Panc1 (cell line): ENCODE data around the gene REX1BD. TPM values are rescaled to one million over a fixed set of nuclear protein-coding genes. Genes with fewer than 3 reads are reported as not detected.

ENCODE experiments used
- ATAC-seq: fragments of 200-7000 bp; cut with Tn5 transposase; 2 replicates; pipeline ENCODE4 v1.9.1; 2020; ENCODE audit warnings: mild to moderate bottlenecking, moderate library complexity
- BruUV-seq: library from RNA; stranded (reverse); fragments of 400-500 nt; replicated peaks from 2 replicates; lab custom pipeline; 2021; lab: Mats Ljungman, UMichigan
- CTCF ChIA-PET: fragments of 300-600 bp; sonication (Branson Sonifier 250); formaldehyde crosslinking; loops from one replicate; lab custom pipeline; 2022; ENCODE audit warnings: antibody characterized with exemption; lab: Charles Lee
- POLR2A ChIA-PET: fragments of 300-600 bp; sonication (Branson Sonifier 250); formaldehyde crosslinking; loops from one replicate; lab custom pipeline; 2022; ENCODE audit warnings: antibody characterized with exemption; lab: Charles Lee
- DNase-seq: peaks from one replicate; pipeline ENCODE4 v3.0.0-alpha.2; 2010; ENCODE audit warnings: low read depth, low spot score
- H3K27ac ChIP-seq: 2 replicates; pipeline ENCODE4 v1.5.1; 2011; ENCODE audit warnings: mild to moderate bottlenecking, low read length, inconsistent platforms
- H3K27me3 ChIP-seq: fragments of 200-500 bp; sonication (Bioruptor generic); 2 replicates; pipeline ENCODE4 v1.6.0; 2014; ENCODE audit warnings: low read length, inconsistent platforms; ENCODE audit not compliant: control insufficient read depth, insufficient read depth
- H3K36me3 ChIP-seq: fragments of 200-500 bp; sonication (Bioruptor generic); 2 replicates; pipeline ENCODE4 v1.5.1; 2014; ENCODE audit warnings: inconsistent platforms, mild to moderate bottlenecking, low read length, moderate library complexity; ENCODE audit not compliant: control insufficient read depth, insufficient read depth
- H3K4me1 ChIP-seq: 2 replicates; pipeline ENCODE4 v1.5.1; 2011; ENCODE audit warnings: inconsistent platforms, mild to moderate bottlenecking, low read length, moderate library complexity; ENCODE audit not compliant: control insufficient read depth, insufficient read depth
- H3K4me3 ChIP-seq, 2 experiments: 2 replicates each; pipeline ENCODE4 v1.5.1; 2011 to 2012; ENCODE audit warnings: low read depth in 2 of 2, low read length in 2 of 2, mild to moderate bottlenecking in 2 of 2, inconsistent platforms in 1 of 2, moderate library complexity in 1 of 2
- H3K9me3 ChIP-seq: fragments of 200-500 bp; sonication (Bioruptor generic); 2 replicates; pipeline ENCODE4 v1.5.1; 2014; ENCODE audit warnings: low read depth, mild to moderate bottlenecking, inconsistent platforms, low read length, moderate library complexity; ENCODE audit not compliant: control insufficient read depth, insufficient read depth
- POLR2AphosphoS5 ChIP-seq: IDR thresholded peaks from 2 replicates; pipeline ENCODE4 v1.6.1; 2012; ENCODE audit warnings: mild to moderate bottlenecking, low read depth, low read length, moderate library complexity
- SIN3A ChIP-seq: IDR thresholded peaks from 2 replicates; pipeline ENCODE4 v1.6.1; 2012; ENCODE audit warnings: low read depth, mild to moderate bottlenecking, low read length, moderate library complexity, borderline replicate concordance; ENCODE audit not compliant: insufficient read depth
- TCF7L2 ChIP-seq: IDR thresholded peaks from 2 replicates; pipeline ENCODE4 v1.6.1; 2011; ENCODE audit warnings: mild to moderate bottlenecking, low read depth, low read length, inconsistent platforms
- in situ Hi-C: cut with HindIII; loops from 2 replicates; pipeline ENCODE4 v1.10.0; 2016; ENCODE audit warnings: low sequenced_read_pairs, low pct_unique_long_range_greater_than_20kb
- intact Hi-C: fragments of 100-400 bp; cut with micrococcal nuclease; formaldehyde crosslinking; loops from one replicate; pipeline ENCODE4 v1.10.0; 2022; ENCODE audit not compliant: unreplicated experiment
- total RNA-seq: library from RNA; stranded (reverse); gene quantifications from one replicate; pipeline ENCODE4 v1.2.1, GENCODE V29; 2021; ENCODE audit not compliant: unreplicated experiment
- TF ChIP-seq, protein P1 (sequence below): fragments of 450-650 bp; IDR thresholded peaks from 2 replicates; pipeline ENCODE4 v1.5.1; 2017; ENCODE audit warnings: mild to moderate bottlenecking
- TF ChIP-seq, protein P2 (sequence below), 2 experiments: IDR thresholded peaks; 2 replicates each; pipeline ENCODE4 v1.6.1; 2011 to 2012; ENCODE audit warnings: low read depth in 2 of 2, control low read depth in 1 of 2, low read length in 1 of 2, mild to moderate bottlenecking in 1 of 2, moderate library complexity in 1 of 2; ENCODE audit not compliant: insufficient read depth in 1 of 2

Gene REX1BD
- total RNA-seq, 1 experiment from 2014 or later = 32.0 TPM

GRCh38 chr19:18541258-18541991, 47.2 kb upstream of the REX1BD start:
- ATAC-seq = no peak
- CTCF ChIA-PET = no interaction called here
- Histone ChIP-seq H3K4me1 (peaks cover 11% of the 10 kb centered on the region; the same call in 1 of the 2 replicates), H3K36me3 (peaks cover 2% of the 10 kb centered on the region), H3K4me3 (no peak overlapping the region), H3K27me3 (no peaks in the 10 kb centered on the region), H3K27ac (no peak overlapping the region; the same call in 1 of the 2 replicates), H3K9me3 (no peaks in the 10 kb centered on the region)
- TF ChIP-seq, protein P1, sequence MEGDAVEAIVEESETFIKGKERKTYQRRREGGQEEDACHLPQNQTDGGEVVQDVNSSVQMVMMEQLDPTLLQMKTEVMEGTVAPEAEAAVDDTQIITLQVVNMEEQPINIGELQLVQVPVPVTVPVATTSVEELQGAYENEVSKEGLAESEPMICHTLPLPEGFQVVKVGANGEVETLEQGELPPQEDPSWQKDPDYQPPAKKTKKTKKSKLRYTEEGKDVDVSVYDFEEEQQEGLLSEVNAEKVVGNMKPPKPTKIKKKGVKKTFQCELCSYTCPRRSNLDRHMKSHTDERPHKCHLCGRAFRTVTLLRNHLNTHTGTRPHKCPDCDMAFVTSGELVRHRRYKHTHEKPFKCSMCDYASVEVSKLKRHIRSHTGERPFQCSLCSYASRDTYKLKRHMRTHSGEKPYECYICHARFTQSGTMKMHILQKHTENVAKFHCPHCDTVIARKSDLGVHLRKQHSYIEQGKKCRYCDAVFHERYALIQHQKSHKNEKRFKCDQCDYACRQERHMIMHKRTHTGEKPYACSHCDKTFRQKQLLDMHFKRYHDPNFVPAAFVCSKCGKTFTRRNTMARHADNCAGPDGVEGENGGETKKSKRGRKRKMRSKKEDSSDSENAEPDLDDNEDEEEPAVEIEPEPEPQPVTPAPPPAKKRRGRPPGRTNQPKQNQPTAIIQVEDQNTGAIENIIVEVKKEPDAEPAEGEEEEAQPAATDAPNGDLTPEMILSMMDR = no peak
- TF ChIP-seq POLR2AphosphoS5 (no peak), SIN3A (no peak), TCF7L2 (no peak)
- TF ChIP-seq, protein P2, sequence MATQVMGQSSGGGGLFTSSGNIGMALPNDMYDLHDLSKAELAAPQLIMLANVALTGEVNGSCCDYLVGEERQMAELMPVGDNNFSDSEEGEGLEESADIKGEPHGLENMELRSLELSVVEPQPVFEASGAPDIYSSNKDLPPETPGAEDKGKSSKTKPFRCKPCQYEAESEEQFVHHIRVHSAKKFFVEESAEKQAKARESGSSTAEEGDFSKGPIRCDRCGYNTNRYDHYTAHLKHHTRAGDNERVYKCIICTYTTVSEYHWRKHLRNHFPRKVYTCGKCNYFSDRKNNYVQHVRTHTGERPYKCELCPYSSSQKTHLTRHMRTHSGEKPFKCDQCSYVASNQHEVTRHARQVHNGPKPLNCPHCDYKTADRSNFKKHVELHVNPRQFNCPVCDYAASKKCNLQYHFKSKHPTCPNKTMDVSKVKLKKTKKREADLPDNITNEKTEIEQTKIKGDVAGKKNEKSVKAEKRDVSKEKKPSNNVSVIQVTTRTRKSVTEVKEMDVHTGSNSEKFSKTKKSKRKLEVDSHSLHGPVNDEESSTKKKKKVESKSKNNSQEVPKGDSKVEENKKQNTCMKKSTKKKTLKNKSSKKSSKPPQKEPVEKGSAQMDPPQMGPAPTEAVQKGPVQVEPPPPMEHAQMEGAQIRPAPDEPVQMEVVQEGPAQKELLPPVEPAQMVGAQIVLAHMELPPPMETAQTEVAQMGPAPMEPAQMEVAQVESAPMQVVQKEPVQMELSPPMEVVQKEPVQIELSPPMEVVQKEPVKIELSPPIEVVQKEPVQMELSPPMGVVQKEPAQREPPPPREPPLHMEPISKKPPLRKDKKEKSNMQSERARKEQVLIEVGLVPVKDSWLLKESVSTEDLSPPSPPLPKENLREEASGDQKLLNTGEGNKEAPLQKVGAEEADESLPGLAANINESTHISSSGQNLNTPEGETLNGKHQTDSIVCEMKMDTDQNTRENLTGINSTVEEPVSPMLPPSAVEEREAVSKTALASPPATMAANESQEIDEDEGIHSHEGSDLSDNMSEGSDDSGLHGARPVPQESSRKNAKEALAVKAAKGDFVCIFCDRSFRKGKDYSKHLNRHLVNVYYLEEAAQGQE (IDR thresholded peaks at IDR 0.05; ENCODE audit: insufficient read depth in 1 of 2, low read depth in 2 of 2, low read length in 1 of 2) = no peak
- BruUV-seq = no TSS peak
- intact Hi-C loops (no loop called here), in situ Hi-C loops (no loop called here)
- DNase-seq = no peak
- POLR2A ChIA-PET = no interaction called here

DNA sequence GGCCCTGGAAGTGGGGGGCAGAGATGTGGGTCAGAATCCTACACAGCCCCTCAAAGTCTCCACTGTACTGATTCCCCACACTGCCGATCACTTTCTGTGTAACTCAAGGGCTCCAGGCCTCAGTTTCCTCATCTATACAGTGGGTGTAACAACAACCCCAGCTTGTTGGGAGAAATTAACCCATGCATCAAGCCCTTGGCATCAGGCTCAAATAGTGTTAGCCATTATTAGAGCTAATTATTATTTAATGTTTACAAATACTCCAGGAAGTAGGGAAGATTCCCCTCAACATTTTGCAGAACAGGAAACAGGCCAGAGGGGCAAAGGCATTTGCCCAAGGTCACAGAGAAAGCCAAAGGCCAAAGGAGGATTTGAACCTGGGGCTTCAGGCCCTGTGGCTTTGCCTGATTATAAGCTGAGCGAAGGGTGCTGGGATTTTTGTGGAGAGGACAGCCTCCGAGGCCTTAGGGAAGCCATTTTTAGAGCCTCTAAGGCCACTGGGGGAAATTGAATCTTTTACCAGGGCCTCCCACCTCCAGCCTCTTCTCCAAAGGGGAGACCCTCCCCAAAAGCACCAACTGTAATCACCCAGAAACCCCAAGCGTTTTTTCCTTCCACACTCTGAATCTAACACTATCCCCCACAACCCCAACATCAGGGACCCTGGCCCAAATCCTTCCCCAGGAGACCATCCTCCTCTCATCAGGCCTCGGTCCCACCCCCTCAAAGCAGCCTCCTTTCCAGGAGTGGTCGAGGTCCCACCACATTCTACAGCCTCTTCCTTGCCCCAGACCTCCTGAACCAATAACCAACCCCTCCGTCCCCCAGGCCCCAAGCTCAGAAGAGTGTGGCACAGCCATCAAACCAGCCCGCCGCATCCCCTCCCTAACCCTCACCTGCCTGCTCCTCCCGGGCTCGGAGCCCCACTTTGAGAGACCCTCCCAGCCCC, 46.3 kb upstream of the REX1BD start:
- Histone ChIP-seq H3K36me3 (peaks cover 2% of the 10 kb centered on the region), H3K27me3 (no peaks in the 10 kb centered on the region), H3K9me3 (no peaks in the 10 kb centered on the region), H3K27ac (peak overlapping the region; percentile 72), H3K4me1 (peaks cover 11% of the 10 kb centered on the region; the same call in 1 of the 2 replicates), H3K4me3 (peak overlapping the region; percentile 52 to 54)
- TF ChIP-seq, protein P2 (IDR thresholded peaks at IDR 0.05; ENCODE audit: insufficient read depth in 1 of 2, low read depth in 2 of 2, low read length in 1 of 2) = no peak
- POLR2A ChIA-PET = no interaction called here
- in situ Hi-C loops = no loop called here
- DNase-seq (no peak), ATAC-seq (no peak)
- CTCF ChIA-PET = no interaction called here
- TSS peak; percentile 84 for BruUV-seq
- intact Hi-C loops = no loop called here
